Hindlimb muscle (tissue), 1 donor: ENCODE results near the gene TBL1XR1. TPM values are rescaled to one million over a fixed set of nuclear protein-coding genes. Genes with fewer than 3 reads are reported as not detected.
"Not testable (repeated sequence)": the region's sequence is repeated elsewhere in the genome, so short reads cannot be mapped to it uniquely, and the experiment has no call there.

ENCODE experiments used
- DNase-seq: peaks from one replicate; pipeline ENCODE4 v3.0.0-alpha.2; 2013
- polyA plus RNA-seq: library from polyadenylated mRNA; unstranded; fragments of 120-200 nt; gene quantifications from one replicate; pipeline ENCODE4 v1.2.1, GENCODE V29; 2013; ENCODE audit not compliant: insufficient read length

Gene TBL1XR1
- polyA plus RNA-seq, 1 donor = 74.9 TPM

DNA sequence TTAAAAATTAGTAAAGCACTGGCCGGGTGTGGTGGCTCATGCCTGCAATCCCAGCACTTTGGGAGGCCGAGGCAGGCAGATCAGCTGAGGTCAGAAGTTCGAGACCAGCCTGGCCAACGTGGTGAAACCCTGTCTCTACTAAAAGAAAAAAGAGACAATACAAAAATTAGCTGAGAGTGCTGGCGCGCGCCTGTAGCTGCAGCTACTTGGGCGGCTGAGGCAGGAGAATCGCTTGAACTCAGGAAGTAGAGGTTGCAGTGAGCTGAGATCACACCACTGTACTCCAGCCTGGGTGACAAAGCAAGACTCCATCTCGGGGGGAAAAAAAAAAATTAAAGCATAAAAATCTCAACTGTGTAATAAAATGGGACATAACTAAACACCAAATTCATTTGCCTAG is 58.1 kb downstream of the TBL1XR1 start:
- DNase-seq = not testable (repeated sequence)

DNA sequence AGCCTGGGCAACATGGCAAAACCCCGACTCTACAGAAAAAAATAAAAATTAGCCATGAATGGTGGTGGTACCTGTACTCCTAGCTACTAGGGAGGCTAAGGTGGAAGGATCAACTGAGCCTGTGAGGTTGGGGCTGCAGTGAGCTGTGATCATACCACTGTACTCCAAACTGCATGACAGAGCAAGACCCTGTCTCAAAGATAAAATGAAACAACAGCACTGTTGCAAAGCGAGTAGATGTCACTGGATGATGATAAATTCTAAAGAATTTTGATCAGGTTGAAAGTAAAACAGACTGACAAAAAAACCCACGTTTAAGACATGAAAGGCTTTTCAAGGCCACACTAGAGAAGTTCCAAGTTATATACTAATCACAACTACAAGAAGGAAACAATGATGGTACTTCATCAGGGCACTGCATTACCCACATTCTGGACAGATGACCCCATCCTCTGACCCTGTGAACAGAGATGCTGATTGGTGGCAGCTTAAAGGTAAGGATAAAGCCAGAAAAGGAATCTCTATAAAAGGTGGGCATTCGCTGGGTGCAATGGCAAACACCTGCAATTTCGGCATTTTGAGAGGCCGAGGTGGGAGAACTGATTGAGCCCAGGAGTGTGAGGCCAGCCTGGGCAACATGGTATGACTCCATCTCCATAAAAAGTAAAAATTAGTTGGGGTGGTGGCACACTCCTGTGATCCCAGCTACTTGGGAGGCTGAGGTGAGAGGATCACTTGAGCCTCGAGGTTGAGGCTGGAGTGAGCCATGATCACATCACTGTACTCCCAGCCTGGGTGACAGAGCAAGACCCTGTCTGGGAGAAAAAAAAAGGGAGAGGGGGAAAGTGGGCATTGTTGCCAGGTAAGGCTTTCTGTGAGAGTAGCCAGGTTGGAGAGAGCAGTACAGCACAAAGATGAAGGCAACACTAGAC is 59.2 kb downstream of the TBL1XR1 start:
- no peak for DNase-seq

DNA sequence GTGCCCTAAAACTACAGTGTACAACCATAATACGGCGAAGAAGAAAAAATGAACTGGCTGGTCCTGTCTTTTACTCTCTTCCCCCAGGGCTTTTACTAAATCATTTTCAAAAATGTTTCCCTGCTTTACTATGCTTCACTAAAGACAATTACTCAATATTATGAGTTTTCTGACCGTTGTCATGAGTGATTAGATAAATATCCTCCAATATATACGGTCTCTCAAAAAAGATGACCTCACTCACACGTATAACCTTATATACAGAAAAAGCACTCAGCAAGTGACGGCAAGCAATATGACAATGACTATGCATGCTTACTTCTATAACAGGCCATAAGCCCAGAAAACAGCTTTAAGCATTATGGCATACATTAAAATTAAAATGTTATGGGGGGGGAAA is 60.5 kb downstream of the TBL1XR1 start:
- no peak for DNase-seq

DNA sequence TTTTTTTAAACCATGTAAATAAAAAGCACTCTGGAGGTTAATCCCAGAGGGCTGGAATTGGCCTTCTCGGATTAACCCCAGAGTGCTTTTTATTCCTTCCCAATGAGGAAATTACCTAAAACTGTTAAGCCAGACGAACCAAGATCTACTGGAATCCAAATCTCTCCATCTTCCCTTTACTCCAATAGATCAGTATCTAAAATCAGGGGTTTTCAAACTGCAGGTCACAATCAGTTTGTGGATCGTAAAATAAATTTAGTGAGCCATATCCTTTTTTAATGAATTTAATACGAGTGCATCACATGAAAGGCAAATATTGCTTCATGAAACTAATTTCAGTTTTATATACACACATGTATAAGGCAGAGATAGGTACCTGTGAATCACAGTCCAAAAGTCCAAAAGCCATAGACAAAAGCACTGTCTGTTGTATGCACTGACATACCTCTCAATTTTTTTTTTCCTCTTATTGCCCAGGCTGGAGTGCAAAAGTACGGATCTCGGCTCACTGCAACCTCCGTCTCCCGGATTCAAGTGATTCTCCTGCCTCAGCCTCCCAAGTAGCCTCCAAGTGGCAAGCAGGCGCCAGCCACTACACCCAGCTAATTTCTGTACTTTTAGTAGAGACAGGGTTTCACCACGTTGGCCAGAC is 61.3 kb downstream of the TBL1XR1 start:
- no peak for DNase-seq

DNA sequence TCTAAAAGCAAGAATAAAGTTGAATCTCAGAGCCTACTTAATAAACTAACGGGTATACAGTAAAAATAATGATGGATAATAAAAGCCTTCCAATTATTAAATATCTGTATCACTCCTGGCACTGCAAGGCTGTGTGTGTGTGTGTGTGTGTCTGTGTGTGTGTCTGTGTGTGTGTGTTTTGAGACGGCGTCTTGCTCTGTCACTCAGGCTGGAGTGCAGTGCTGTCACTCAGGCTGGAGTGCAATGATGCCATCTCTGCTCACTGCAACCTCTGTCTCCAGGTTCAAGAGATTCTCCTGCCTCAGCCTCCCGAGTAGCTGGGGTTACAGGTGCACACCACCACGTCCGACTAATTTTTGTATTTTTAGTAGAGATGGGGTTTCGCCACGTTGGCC is 62.5 kb downstream of the TBL1XR1 start:
- no peak for DNase-seq

DNA sequence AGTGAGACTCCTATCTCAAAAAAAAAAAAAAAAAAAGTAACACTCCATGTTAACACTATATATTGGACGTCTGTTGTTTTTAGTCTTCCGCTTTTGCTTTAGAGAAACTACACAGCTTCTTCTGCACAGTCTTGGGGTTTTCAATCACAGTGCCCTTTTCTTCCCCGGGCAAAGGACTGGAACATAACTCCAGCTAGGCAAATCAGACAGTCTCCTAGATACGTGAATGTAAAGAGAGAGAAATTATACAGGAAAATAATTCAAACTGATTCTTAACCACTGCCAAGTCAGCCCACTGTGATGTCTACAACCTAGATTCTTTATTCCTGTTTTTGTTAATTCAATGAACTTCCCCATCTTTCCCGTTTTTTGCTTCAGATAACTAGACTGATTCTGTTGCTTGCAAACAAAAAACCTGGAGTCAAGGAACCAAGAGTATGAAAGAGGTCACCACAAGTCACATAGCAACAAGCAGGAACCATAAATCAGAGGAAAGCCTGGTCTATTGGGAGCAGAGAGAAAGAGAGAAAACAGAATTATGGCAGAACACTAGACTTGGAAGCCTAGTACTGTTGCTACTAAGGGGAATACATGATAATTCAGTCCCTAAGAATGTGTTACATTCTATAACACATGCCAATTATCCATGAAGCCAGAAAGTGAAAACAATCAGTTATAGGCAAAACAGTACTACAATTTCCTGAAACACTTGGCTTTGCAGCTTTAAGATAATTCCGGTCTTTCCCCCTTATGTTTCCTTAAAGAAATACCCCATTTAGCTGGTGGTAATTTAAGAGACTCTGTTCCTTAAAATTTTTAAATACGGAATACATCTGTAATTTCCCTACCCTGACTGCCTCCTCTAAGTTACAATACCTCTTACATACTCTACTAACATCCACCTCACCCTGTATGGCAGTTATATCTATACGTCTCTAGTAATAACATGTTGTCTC is 63.1 kb downstream of the TBL1XR1 start:
- peak; percentile 58 for DNase-seq

DNA sequence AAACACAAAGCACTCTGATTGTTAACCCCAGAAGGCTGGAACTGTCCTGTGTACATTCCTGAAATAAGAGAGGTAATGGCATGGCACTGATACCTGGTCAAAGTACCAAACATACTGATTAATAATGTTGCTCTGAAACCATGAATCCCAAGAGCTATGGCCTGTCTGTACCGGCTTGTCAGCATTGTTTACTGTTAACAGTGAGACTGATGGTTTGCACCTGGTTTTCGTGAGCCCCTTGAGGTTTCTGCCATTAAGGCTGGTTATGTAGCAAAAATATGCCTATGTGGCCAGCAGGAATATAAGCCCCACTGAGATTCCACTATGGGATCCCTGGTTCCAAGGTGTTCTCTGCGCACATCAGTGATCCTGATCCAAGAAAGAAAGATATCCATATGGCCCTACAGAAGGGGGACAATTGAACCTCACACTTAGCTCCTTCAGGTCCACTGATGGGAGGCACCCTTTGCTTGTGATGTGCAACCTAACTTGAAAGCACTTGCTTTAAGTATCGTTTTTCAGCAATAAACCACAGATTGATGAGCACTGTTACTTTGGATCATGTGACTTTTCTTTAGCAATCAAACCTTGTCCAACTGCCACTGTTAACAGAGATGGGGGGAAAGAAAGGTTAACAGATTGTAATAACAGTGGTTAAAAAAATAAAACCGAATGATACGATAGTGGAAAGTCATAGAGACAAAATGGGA is 65.2 kb downstream of the TBL1XR1 start:
- DNase-seq = no peak

DNA sequence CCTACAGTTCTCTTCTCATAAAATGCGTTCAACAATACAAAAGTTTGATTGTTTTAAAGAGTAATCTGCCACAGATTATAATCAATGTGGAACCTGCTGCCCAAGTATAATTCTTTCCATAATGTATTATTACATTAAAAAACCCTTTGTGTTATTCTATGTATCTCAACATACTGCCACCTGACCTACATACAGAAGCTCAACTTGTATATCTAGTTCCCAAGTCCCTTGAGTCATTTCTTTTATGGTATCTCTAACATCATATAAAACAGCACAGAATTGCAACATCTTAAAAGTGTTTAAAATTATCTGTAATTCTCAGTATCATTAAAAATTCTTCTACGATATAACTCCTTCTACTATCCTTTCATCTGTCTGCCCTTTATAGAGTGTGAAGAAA is 70.3 kb downstream of the TBL1XR1 start:
- no peak for DNase-seq

DNA sequence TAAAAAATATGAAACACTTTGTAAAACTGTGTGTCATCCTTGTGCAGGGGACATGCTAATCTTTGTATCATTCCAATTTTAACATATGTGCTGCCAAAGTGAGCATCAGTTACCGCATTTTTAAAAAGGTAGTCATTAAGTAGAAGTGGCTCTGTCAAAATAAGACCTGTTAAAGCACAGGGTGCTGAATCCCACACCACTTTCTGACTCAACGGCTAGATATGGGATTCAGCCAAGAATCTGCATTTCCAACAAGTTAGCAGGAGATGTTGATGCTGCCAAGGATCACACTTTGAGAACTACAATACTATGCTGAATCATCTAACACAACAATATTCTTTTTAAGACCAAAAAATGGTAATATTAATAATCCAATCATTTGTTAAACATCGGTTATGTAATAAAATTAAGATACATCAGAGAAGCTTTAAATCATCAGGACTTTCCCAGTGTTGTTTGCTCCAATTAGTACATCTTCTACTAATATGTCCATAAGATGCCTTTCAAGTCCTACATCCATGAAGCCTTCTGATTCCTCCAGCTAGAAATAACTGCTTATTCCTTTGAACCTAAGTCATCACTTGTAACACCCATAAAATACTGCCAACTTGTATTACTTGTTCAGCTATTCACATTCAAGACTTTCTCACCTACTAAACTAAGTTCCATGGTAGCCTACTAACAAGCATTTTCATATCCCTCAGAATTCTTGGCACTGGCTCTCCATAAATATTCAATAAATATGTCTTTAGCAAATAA is 71.1 kb downstream of the TBL1XR1 start:
- no peak for DNase-seq

DNA sequence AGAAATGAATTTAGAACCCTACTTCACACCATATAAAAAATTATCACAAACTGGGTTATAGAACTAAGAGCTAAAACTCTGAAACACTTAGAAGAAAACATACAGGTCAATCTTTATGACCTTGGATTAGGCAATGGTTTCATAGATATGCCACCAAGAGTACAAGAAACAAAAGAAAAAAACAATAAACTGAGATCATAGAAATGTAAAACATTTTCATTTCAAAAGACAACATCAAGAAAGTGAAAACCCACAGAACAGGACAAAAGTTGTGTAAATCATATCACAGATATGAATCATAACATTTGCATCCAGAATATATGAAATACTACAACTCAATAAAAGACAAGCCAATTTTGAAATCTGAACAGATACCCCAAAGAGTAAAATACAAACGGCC is 72.4 kb downstream of the TBL1XR1 start:
- DNase-seq = no peak

DNA sequence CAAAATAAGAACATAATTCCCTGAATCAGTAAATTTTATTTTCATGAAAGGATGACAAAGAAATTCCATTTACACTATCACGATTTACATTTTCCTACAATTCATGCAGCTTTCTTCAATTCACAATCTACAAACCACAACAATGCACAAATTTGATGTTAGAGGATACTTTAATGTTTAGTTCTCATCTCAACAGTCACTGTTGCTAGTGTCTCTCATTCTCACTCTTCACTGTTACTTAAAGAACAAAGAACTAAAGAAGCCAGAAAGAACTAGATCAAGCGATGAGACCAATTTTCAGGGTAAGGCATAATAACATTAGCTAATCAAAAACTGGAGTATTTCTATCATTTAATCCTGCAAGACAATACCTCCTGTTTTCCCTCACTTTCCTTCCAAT is 73.5 kb downstream of the TBL1XR1 start:
- DNase-seq = no peak

DNA sequence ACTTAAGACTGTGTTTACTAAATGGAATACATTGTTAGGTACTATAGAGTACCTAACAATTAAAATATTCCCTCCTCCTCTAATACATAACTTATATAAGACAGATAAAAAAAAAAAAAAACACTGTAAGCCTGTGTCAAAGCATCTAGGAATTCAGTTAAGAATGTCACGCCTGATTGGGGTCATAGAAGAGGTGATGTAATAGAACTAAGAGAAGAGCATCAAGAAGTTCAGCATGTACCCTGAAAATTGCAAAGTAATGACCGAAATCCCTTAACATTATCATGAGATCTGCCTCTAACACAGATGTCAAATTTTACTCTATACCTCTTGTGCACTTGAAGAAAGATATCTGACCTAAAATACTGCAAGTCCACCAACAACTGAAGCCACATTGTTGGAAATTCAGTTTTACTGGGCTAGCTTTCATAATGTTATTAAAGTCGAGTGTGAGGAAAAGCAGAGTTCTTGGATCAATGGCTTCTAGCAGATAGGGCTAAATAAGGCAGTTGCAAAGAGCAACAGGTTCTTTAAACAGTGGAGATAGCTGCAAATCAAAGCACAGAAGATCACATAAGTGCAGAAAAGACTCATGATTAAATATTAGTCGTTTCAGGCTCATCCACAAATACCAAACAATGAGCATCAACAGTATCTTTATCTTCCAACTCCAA is 75.0 kb downstream of the TBL1XR1 start:
- DNase-seq = no peak

DNA sequence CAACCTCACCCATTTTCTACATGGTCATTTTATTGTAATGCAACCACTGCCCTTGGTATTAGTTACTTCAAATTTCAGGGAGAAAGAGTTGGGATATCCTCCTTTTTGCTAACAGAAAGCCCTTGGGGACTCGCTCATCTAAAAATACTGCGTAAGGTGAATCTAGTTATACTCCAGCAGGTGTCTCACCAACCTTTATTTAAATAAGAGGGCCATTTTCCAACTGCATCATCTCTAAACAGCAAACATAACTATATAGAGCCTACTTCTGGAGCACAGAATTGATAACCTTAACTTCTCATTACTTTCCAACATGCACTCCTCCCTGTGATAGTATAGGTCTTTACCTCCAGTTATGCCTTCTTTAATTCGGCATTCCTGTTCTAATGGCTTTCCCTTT is 77.5 kb downstream of the TBL1XR1 start:
- DNase-seq = no peak

DNA sequence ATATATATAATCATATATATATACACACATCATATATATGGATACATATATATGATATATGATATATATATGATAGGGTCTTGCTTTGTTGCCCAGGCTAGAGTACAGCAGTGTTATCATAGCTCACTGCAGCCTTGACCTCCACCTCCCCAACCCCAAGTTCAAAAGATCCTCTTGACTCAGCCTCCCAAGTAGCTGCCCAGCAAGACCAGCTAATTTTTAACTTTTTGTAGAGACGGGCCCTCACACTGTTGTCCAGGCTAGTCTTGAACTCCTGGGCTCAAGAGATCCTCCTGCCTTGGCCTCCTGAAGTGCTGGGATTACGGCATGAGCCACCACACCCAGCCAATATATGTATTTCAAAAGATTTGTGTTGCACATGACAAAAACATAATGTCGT is 83.0 kb downstream of the TBL1XR1 start:
- no peak for DNase-seq

DNA sequence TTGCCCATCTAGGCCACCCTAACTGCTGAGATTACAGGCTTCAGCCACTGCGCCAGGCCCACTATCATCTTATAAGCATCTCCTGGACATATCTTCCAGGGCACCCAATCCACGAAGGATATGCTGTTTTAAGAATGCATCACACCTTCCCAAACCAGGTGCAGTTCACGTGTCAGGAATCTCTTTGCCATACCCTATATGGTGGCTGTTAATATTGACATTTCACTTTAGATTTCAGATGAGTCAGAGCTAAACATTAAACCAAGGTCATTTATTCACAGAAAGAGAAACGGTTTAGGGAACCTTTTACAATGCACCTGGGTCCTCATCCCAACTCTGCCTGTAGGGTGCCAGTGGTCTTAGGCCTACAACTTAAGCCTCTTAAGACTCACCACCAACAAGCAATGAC is 85.7 kb downstream of the TBL1XR1 start:
- DNase-seq = no peak

DNA sequence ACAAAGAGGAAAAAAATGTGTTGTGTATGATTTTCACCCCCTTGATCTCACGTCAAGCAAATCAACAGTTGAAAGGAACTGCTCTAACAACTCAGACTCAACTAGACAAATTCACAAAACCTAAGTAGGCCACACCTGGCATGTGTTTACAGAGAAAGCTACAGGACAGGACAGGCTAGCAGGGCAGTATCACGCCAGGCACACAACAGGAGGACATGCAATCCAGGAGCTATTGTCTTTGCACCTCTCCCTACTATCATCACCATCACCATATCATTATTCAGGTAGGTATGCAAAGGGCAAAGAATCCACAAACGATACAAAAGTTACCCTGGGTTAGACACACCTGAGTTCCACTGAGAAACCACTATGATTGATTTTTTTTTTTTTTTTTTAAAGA is 86.4 kb downstream of the TBL1XR1 start:
- DNase-seq = no peak

DNA sequence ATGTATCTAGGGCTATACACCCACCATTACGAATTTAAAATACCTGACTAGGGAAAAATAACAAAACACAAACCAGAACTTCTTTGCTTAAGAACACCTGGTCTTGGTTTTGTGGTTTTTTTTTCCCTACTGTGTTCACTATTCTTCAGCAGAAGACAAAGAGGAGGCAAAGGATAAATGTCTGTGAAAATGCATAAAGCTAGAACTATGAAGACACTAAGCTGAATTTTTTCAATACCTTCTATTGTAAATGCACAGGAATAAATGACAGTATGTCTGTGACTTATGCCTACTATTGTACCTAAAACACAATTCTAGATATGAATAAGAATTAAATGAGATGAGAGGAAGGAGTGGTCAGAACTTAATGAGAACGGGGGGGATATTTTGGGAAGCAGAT is 86.9 kb downstream of the TBL1XR1 start:
- DNase-seq = no peak

DNA sequence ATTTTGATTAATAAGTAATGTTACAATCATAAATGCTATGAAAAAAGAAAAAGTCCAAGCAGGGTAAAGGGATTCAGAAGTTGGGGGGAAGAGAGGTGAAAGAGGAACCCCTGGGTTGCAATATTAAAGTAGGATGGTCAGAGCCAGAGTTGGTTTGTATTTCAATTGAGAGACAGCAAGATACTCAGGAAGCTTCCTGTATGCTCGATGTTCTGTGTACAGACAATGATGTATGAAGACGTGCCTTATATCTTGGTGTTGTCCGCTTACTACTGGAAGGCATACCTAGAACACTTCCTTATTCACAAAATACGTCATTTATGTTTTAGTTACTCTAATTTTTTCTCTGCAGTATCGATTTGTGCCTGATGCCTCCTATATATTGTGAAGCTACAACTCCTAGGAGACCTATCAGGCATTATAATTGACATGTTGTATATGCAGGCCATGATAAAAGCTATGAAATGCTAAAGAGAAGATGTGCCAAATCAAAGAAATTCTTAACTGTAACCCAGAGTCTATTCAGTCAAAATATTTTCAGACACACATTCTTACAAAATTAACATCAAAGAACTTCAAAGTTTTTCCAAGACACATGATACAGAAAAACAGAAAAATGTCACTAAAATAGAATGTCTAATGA is 87.5 kb downstream of the TBL1XR1 start:
- no peak for DNase-seq

DNA sequence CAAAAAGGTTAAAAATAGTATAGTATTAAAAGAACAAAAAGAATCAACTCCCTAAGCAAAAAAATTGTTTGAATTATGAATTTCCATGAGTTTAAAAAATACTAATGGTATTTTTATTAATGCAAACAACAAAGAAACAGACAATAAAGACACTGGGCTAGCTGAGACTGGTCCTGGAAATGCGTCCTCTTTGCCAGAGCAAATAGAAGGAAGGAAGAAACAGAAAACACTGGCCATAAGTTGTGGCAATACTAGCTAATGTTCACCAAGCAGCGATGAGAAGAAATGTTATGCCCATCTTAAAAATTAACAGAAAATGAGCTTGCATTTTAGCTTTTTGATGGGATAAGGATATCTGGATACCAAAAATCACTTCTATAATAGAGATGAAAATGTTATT is 88.6 kb downstream of the TBL1XR1 start:
- DNase-seq = no peak
